ENCODE data around the gene NDUFS3.

Gene NDUFS3

GRCh38 chr11:47620836-47621378 is 42.0 kb downstream of the NDUFS3 start:
- no peak overlapping the region for H3K27ac ChIP-seq
- no peak for TF ChIP-seq ZFX (IDR thresholded peaks at IDR 0.05)
- TF ChIP-seq CTCF (conservative IDR thresholded peaks at IDR 0.05): no peak

- TF ChIP-seq CTCF (conservative IDR thresholded peaks at IDR 0.05): no peak
- TF ChIP-seq ZFX (IDR thresholded peaks at IDR 0.05): no peak
- H3K27ac ChIP-seq: no peak overlapping the region
These were observed 47.4 kb downstream of the NDUFS3 start for GRCh38 chr11:47626234-47626633.

- no peak overlapping the region for H3K27ac ChIP-seq
- TF ChIP-seq CTCF (conservative IDR thresholded peaks at IDR 0.05) (no peak), ZFX (IDR thresholded peaks at IDR 0.05) (no peak)
These were observed 49.2 kb downstream of the NDUFS3 start for GRCh38 chr11:47628026-47628425.

- no peak overlapping the region for H3K27ac ChIP-seq
- TF ChIP-seq CTCF (conservative IDR thresholded peaks at IDR 0.05): no peak
These were observed 52.6 kb downstream of the NDUFS3 start for GRCh38 chr11:47631473-47631872.

Data from C4-2B (cell line).